Fibroblast of skin of right quadriceps (primary cell): ENCODE measurements around the gene GPATCH2.
A peak's percentile ranks its signal among the peaks of the same experiment; 100 is the strongest.
"Not testable (repeated sequence)": the region's sequence is repeated elsewhere in the genome, so short reads cannot be mapped to it uniquely, and the experiment has no call there.

Source experiments
- DNase-seq: peaks from one replicate; pipeline ENCODE4 v3.0.0-alpha.2; 2013

Gene GPATCH2

GRCh38 chr1:217630711-217631591, at the start of gene GPATCH2, which contains the start of gene SPATA17:
Gene GPATCH2, minus strand, starts transcription at chr1:217631090. Its CDS starts 119 bp downstream, at chr1:217630971.
Gene SPATA17, plus strand, starts transcription at chr1:217631344. Its CDS starts 35 bp downstream, at chr1:217631379.
- DNase-seq: peak; percentile 91

- DNase-seq: no peak
Measured at GRCh38 chr1:217674028-217674729, 43.3 kb upstream of the GPATCH2 start.

- no peak for DNase-seq
Measured at GRCh38 chr1:217673387-217673786, 42.5 kb upstream of the GPATCH2 start.

GRCh38 chr1:217668351-217668940, 37.6 kb upstream of the GPATCH2 start:
- no peak for DNase-seq

- no peak for DNase-seq
Measured at GRCh38 chr1:217661407-217661806, 30.5 kb upstream of the GPATCH2 start.

GRCh38 chr1:217660353-217661062, 29.6 kb upstream of the GPATCH2 start:
- DNase-seq: peak; percentile 84

- no peak for DNase-seq
Measured at GRCh38 chr1:217650674-217651073, 19.8 kb upstream of the GPATCH2 start.

- no peak for DNase-seq
Measured at GRCh38 chr1:217647791-217648190, 16.9 kb upstream of the GPATCH2 start.

GRCh38 chr1:217642455-217642854, 11.6 kb upstream of the GPATCH2 start:
- DNase-seq: no peak

- DNase-seq: no peak
Measured at GRCh38 chr1:217627431-217627830, 3.5 kb downstream of the GPATCH2 start.

GRCh38 chr1:217626321-217626720, 4.6 kb downstream of the GPATCH2 start:
- DNase-seq: no peak

GRCh38 chr1:217622042-217622441, 8.8 kb downstream of the GPATCH2 start:
- DNase-seq: no peak

- DNase-seq: no peak
Measured at GRCh38 chr1:217620814-217621213, 10.1 kb downstream of the GPATCH2 start.

- DNase-seq: no peak
Measured at GRCh38 chr1:217617126-217617525, 13.8 kb downstream of the GPATCH2 start.

GRCh38 chr1:217614200-217614712, 16.6 kb downstream of the GPATCH2 start:
- DNase-seq: peak; percentile 19

GRCh38 chr1:217605390-217605789, 25.5 kb downstream of the GPATCH2 start:
- DNase-seq: no peak

- DNase-seq: no peak
Measured at GRCh38 chr1:217602380-217602779, 28.5 kb downstream of the GPATCH2 start.

- DNase-seq: no peak
Measured at GRCh38 chr1:217599154-217599553, 31.7 kb downstream of the GPATCH2 start.

- no peak for DNase-seq
Measured at GRCh38 chr1:217590598-217590997, 40.3 kb downstream of the GPATCH2 start.

GRCh38 chr1:217586586-217586985, 44.3 kb downstream of the GPATCH2 start:
- no peak for DNase-seq

GRCh38 chr1:217585577-217585976, 45.3 kb downstream of the GPATCH2 start:
- no peak for DNase-seq

GRCh38 chr1:217584286-217584811, 46.5 kb downstream of the GPATCH2 start:
- not testable (repeated sequence) for DNase-seq
